Gastrocnemius medialis (tissue), 4 donors: Measurements from ENCODE around the gene CFD. TPM values are rescaled to one million over a fixed set of nuclear protein-coding genes. Genes with fewer than 3 reads are reported as not detected.

ENCODE experiments used
- ATAC-seq, 2 donors: fragments of 150-250 bp; one replicate each; pipeline ENCODE4 v1.9.1; 2016
- DNase-seq, 2 donors: peaks; one replicate each; pipeline ENCODE4 v3.0.0-alpha.2; 2019
- H3K27ac ChIP-seq, 4 donors: fragments of 200-600 bp; sonication (generic); 1 replicate in 1 of 4; 2 replicates in 3 of 4; pipeline ENCODE4 v1.5.1; 2016 to 2018; ENCODE audit warnings: mild to moderate bottlenecking in 2 of 4, moderate library complexity in 1 of 4
- H3K27me3 ChIP-seq, 3 donors: fragments of 200-600 bp; sonication (generic) in 2 of 3; 1 replicate in 1 of 3; 2 replicates in 2 of 3; pipeline versions ENCODE4 v1.5.1 to v1.6.0; 2016 to 2019; ENCODE audit warnings: mild to moderate bottlenecking in 1 of 3, moderate library complexity in 1 of 3
- H3K36me3 ChIP-seq, 2 donors: fragments of 200-600 bp; sonication (generic) in 1 of 2; one replicate each; pipeline ENCODE4 v1.5.1; 2017 to 2018
- H3K4me1 ChIP-seq, 2 donors: fragments of 200-600 bp; sonication (generic) in 1 of 2; one replicate each; pipeline ENCODE4 v1.5.1; 2016 to 2017; ENCODE audit warnings: mild to moderate bottlenecking in 2 of 2
- H3K4me3 ChIP-seq, 4 donors: fragments of 200-600 bp; sonication (generic) in 3 of 4; 1 replicate in 1 of 4; 2 replicates in 3 of 4; pipeline ENCODE4 v1.5.1; 2016 to 2019; ENCODE audit warnings: mild to moderate bottlenecking in 2 of 4
- H3K9me3 ChIP-seq, 3 donors: fragments of 200-600 bp; sonication (generic) in 2 of 3; 1 replicate in 1 of 3; 2 replicates in 2 of 3; pipeline ENCODE4 v1.5.1; 2016 to 2019
- CTCF ChIP-seq, 5 experiments: fragments of 450-650 bp in 3 of 5; fragments of 200-600 bp in 2 of 5; sonication (generic) in 2 of 5; IDR thresholded peaks in 4 of 5; conservative IDR thresholded peaks in 1 of 5; 1 replicate in 4 of 5; 2 replicates in 1 of 5; pipeline ENCODE4 v1.5.1; 2016 to 2019; ENCODE audit warnings: antibody characterized with exemption in 5 of 5, mild to moderate bottlenecking in 3 of 5, moderate library complexity in 3 of 5
- POLR2A ChIP-seq, 2 donors: fragments of 450-650 bp; IDR thresholded peaks; one replicate each; pipeline ENCODE4 v1.6.1; 2017; ENCODE audit warnings: antibody characterized with exemption in 2 of 2, mild to moderate bottlenecking in 2 of 2, moderate library complexity in 2 of 2
- in situ Hi-C, 4 donors: fragments of 200-750 bp; cut with MboI; loops; one replicate each; pipeline versions ENCODE4 v1.15.0 to v1.8.0; 2017; ENCODE audit warnings: low sequenced_read_pairs in 4 of 4
- intact Hi-C: fragments of 100-400 bp; cut with DNase I; formaldehyde crosslinking; loops from one replicate; pipeline ENCODE4 v1.15.1; 2023; ENCODE audit warnings: low total_unique reads
- total RNA-seq, 4 donors: library from RNA; depleted of rRNA; stranded (reverse); fragments of >200 nt; gene quantifications; one replicate each; pipeline versions ENCODE4 v1.1.0 to v1.2.3, GENCODE V29; 2016

CFD gene
- total RNA-seq, 4 donors from 2014 or later = 153 to 309 (median 210) TPM

DNA sequence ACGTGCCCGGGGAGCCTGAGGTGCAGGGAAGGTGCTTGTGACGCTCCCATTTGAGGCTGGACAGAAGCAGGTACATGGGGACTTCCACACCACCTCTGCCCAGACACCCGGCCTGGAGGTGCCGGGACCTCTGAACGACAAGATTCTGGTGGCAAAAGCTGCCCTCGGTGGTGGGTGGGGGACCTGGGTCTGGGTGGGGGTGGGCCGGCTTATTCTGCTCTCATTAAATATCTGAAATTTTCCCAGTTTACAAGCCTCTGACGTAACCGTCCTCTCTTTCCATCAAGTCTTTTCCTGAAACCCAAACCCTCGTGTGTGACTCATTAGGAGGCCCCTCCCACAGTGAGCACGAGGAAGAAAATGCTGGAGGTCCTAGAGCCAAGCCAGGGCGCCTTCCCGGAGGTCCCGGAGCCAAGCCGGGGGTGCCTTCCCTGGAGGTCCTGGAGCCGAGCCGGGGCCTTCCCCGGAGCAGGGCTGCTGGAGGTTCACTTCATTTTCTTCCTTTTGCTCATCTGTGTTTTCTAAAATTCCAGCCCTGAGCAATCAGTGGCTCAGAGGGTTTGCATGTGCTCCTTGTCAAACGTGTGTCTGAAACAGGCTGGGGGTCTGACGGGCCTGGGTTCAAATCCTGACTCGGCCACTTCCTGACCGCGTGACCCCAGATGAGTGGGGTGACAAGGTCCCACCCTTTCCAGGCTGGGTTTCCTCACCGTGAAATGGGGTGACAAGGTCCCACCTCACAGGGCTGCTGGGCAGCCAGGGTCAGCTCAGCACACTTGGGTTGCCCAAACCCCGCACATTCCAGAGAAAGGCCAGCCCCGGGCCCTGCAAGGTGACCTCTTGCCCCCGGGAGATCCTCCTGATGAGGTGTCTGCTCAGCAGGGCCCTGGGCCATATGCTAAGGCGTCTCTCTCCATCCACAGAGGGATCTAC lies 10.0 kb downstream of the CFD start:
- DNase-seq = peak in 1 of 2 donors; percentile 64
- Histone ChIP-seq H3K27me3 (no peaks in the 10 kb centered on the region), H3K9me3 (no peaks in the 10 kb centered on the region), H3K36me3 (peaks cover 0 to 48% of the 10 kb centered on the region in 2 donors), H3K27ac (peak overlapping the region; percentile 36 to 52 (median 43)), H3K4me3 (no peak overlapping the region), H3K4me1 (no peaks in the 10 kb centered on the region)
- TF ChIP-seq CTCF (IDR thresholded peaks at IDR 0.05 in 4 of 5, conservative IDR thresholded peaks at IDR 0.05 in 1 of 5) = no peak
- no peak for TF ChIP-seq POLR2A (IDR thresholded peaks at IDR 0.05)
- in situ Hi-C loops (loop anchor here in 1 of 4 donors (25.0 kb wide), 1 partner anchor 118 kb away; the partner anchor contains the start of gene WDR18), intact Hi-C loops (no loop called here)
- peak; percentile 53 to 66 for ATAC-seq

DNA sequence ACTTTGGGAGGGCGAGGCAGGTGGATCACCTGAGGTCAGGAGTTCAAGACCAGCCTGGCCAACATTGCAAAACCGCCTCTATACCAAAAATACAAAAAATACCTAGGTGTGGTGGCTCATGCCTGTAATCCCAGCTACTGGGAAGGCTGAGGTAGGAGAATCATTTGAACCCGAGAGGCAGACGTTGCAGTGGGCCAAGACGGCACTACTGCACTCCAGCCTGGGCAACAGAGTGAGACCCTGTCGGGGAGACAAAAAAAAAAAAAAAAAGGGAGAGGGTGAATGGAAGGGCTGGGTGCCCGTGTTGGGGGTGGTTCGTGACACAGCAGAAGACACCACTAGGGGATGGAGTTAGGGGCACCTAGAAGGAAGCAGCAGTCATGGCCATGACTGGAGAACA lies 10.8 kb downstream of the CFD start:
- H3K27ac ChIP-seq = peak overlapping the region in 1 of 4 donors; percentile 16
- no peaks in the 10 kb centered on the region for H3K4me1 ChIP-seq
- no peaks in the 10 kb centered on the region for H3K27me3 ChIP-seq
- peaks cover 0 to 48% of the 10 kb centered on the region in 2 donors for H3K36me3 ChIP-seq
- H3K4me3 ChIP-seq = no peak overlapping the region
- in situ Hi-C loops (loop anchor here in 1 of 4 donors (25.0 kb wide), 1 partner anchor 117 kb away; the partner anchor contains the start of gene WDR18), intact Hi-C loops (no loop called here)
- TF ChIP-seq POLR2A (IDR thresholded peaks at IDR 0.05) = no peak
- TF ChIP-seq CTCF (IDR thresholded peaks at IDR 0.05 in 4 of 5, conservative IDR thresholded peaks at IDR 0.05 in 1 of 5) = no peak
- H3K9me3 ChIP-seq = no peaks in the 10 kb centered on the region
- DNase-seq (no peak), ATAC-seq (no peak)

DNA sequence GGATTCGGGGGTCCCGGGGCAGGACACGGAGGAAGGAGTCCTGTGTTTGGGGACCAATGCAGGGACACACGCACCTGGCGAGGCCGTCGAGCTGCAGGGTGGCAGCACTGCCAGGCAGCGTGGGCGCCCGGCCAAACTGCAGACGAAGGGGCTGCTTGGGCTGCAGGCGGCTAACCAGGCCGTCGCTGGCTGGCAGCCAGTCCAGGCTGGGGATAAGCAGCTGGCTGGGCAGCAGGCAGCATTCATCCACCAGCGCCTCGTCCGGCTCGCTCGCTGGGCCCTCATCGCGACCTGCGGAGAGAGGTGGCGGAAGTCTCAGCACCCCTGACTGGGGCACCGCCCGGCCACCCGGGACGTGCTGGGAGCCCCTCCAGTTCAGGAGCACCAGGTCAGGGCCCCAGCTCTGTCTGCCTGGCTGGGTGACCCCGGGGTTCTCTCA lies 11.5 kb downstream of the CFD start:
- ATAC-seq = no peak
- no peak for DNase-seq
- no peak for TF ChIP-seq CTCF (IDR thresholded peaks at IDR 0.05 in 4 of 5, conservative IDR thresholded peaks at IDR 0.05 in 1 of 5)
- no peak for TF ChIP-seq POLR2A (IDR thresholded peaks at IDR 0.05)
- Histone ChIP-seq H3K4me1 (no peaks in the 10 kb centered on the region), H3K36me3 (peaks cover 0 to 48% of the 10 kb centered on the region in 2 donors), H3K27me3 (no peaks in the 10 kb centered on the region), H3K9me3 (no peaks in the 10 kb centered on the region), H3K27ac (no peak overlapping the region), H3K4me3 (no peak overlapping the region)
- intact Hi-C loops = no loop called here
- in situ Hi-C loops = loop anchor here in 1 of 4 donors (25.0 kb wide), 1 partner anchor 116 kb away; the partner anchor contains the start of gene WDR18

GRCh38 chr19:871446-872265 lies 12.2 kb downstream of the CFD start:
- ATAC-seq (no peak), DNase-seq (no peak)
- in situ Hi-C loops (loop anchor here in 1 of 4 donors (25.0 kb wide), 1 partner anchor 116 kb away; the partner anchor contains the start of gene WDR18), intact Hi-C loops (no loop called here)
- TF ChIP-seq POLR2A (IDR thresholded peaks at IDR 0.05) (no peak), CTCF (IDR thresholded peaks at IDR 0.05 in 4 of 5, conservative IDR thresholded peaks at IDR 0.05 in 1 of 5) (no peak)
- Histone ChIP-seq H3K36me3 (peaks cover 0 to 48% of the 10 kb centered on the region in 2 donors), H3K4me1 (no peaks in the 10 kb centered on the region), H3K27me3 (no peaks in the 10 kb centered on the region), H3K27ac (peak overlapping the region in 2 of 4 donors; percentile 8 to 37), H3K4me3 (no peak overlapping the region), H3K9me3 (no peaks in the 10 kb centered on the region)
